ENCODE results near the gene PCBP3.

PCBP3 gene

DNA sequence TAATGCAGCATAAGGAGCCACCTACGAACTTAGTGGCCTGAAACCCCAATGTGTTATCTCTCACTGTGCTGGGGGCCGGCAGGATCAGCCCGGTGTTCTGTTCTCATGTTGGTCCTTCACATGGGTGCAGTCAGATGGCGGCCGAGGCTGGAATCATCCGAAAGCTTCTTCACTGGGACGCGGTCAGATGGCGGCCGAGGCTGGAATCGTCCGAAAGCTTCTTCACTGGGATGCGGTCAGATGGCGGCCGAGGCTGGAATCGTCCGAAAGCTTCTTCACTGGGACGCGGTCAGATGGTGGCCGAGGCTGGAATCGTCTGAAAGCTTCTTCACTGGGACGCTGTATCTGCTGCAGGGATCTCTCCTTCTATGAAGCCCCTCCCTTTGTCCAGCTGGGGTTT, 12.6 kb upstream of the PCBP3 start:
- no peak overlapping the region for H3K18ac ChIP-seq (ENCODE audit: low read length)
- no peak overlapping the region for H3K4me2 ChIP-seq (ENCODE audit: low read length)
- H3K9ac ChIP-seq (ENCODE audit: low read length): no peak overlapping the region
- H3K14ac ChIP-seq (ENCODE audit: low read length): no peak overlapping the region
- H3K79me1 ChIP-seq (ENCODE audit: low read length): no peaks in the 10 kb centered on the region
- H2AFZ ChIP-seq (ENCODE audit: insufficient read depth, low read length, poor library complexity): no peak overlapping the region
- no peaks in the 10 kb centered on the region for H3K4me1 ChIP-seq (ENCODE audit: control insufficient read depth in 1 of 2, insufficient read depth in 2 of 2, low read length in 2 of 2)
- peaks cover 21% of the 10 kb centered on the region for H3K9me3 ChIP-seq (ENCODE audit: insufficient read depth, low read depth, low read length)
- no peak overlapping the region for H3K23ac ChIP-seq (ENCODE audit: low read length)
- H3K4me3 ChIP-seq (ENCODE audit: low read depth, low read length): no peak overlapping the region
- no peak overlapping the region for H2BK12ac ChIP-seq (ENCODE audit: low read length)
- no peak overlapping the region for H3K27ac ChIP-seq (ENCODE audit: low read depth, low read length)
- WGBS (ENCODE audit: extremely low coverage, insufficient coverage, insufficient read length): no CpG with 5 or more reads among the region's 22 CpGs
- no peak for DNase-seq
- no peaks in the 10 kb centered on the region for H3K27me3 ChIP-seq (ENCODE audit: insufficient read depth, low read length)
- H2BK5ac ChIP-seq (ENCODE audit: low read depth, low read length, poor library complexity): no peak overlapping the region
- H3K36me3 ChIP-seq (ENCODE audit: control insufficient read depth in 1 of 2, insufficient read depth in 2 of 2, low read length in 2 of 2): no peaks in the 10 kb centered on the region
- H2AK5ac ChIP-seq (ENCODE audit: low read length): no peak overlapping the region
- H3K4ac ChIP-seq (ENCODE audit: low read depth, low read length): no peak overlapping the region
- no peak overlapping the region for H4K12ac ChIP-seq (ENCODE audit: low read depth, low read length)
- H4K91ac ChIP-seq (ENCODE audit: low read depth, low read length): no peak overlapping the region
- H4K8ac ChIP-seq (ENCODE audit: low read depth, low read length): no peak overlapping the region
- no peak overlapping the region for H2BK120ac ChIP-seq (ENCODE audit: insufficient read depth, low read length, poor library complexity)
- H3K79me2 ChIP-seq (ENCODE audit: control insufficient read depth, insufficient read depth, low read length, poor library complexity): no peaks in the 10 kb centered on the region

- H2BK5ac ChIP-seq (ENCODE audit: low read depth, low read length, poor library complexity): no peak overlapping the region
Observed at GRCh38 chr21:45631540-45631939, 12.0 kb upstream of the PCBP3 start.

DNA sequence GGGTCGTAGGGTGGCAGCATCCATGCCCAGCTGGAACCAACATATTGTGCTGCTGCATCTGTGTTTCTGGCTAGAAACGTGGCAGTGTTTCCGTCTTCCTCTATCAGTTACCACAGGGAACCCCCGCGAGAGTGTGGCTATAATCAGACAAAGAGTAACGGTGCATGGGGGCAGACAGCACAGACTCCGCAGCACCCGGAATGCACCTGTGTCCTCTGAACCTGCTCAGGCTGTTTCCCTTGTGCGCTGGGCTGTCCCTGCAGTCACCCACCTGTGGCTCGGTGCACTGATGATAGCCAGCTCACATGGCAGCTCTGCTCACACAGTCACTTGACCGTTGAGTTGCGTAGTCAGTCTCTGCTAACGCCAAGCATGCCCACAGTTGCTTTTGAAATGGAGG, 11.4 kb upstream of the PCBP3 start:
- Histone ChIP-seq H4K8ac (ENCODE audit: low read depth, low read length) (no peak overlapping the region), H2AK5ac (ENCODE audit: low read length) (no peak overlapping the region), H3K4me2 (ENCODE audit: low read length) (no peak overlapping the region), H3K9ac (ENCODE audit: low read length) (no peak overlapping the region), H4K91ac (ENCODE audit: low read depth, low read length) (no peak overlapping the region), H3K36me3 (ENCODE audit: control insufficient read depth in 1 of 2, insufficient read depth in 2 of 2, low read length in 2 of 2) (peaks cover 0 to 3% of the 10 kb centered on the region in 2 experiments), H3K14ac (ENCODE audit: low read length) (no peak overlapping the region), H3K18ac (ENCODE audit: low read length) (no peak overlapping the region), H2BK120ac (ENCODE audit: insufficient read depth, low read length, poor library complexity) (no peak overlapping the region), H4K12ac (ENCODE audit: low read depth, low read length) (no peak overlapping the region), H3K23ac (ENCODE audit: low read length) (no peak overlapping the region), H2BK12ac (ENCODE audit: low read length) (no peak overlapping the region), H3K4me1 (ENCODE audit: control insufficient read depth in 1 of 2, insufficient read depth in 2 of 2, low read length in 2 of 2) (no peaks in the 10 kb centered on the region), H3K4me3 (ENCODE audit: low read depth, low read length) (no peak overlapping the region), H2AFZ (ENCODE audit: insufficient read depth, low read length, poor library complexity) (no peak overlapping the region), H3K79me1 (ENCODE audit: low read length) (no peaks in the 10 kb centered on the region), H3K27ac (ENCODE audit: low read depth, low read length) (no peak overlapping the region), H2BK5ac (ENCODE audit: low read depth, low read length, poor library complexity) (no peak overlapping the region), H3K79me2 (ENCODE audit: control insufficient read depth, insufficient read depth, low read length, poor library complexity) (no peaks in the 10 kb centered on the region), H3K4ac (ENCODE audit: low read depth, low read length) (no peak overlapping the region), H3K27me3 (ENCODE audit: insufficient read depth, low read length) (no peaks in the 10 kb centered on the region), H3K9me3 (ENCODE audit: insufficient read depth, low read depth, low read length) (peaks cover 31% of the 10 kb centered on the region)
- no CpG with 5 or more reads among the region's 13 CpGs for WGBS (ENCODE audit: extremely low coverage, insufficient coverage, insufficient read length)
- no peak for DNase-seq

More at GRCh38 chr21:45631540-45631939, 12.0 kb upstream of the PCBP3 start:
- no peaks in the 10 kb centered on the region for H3K27me3 ChIP-seq (ENCODE audit: insufficient read depth, low read length)
- H4K91ac ChIP-seq (ENCODE audit: low read depth, low read length): no peak overlapping the region
- no peak overlapping the region for H2AK5ac ChIP-seq (ENCODE audit: low read length)
- no peak overlapping the region for H2BK12ac ChIP-seq (ENCODE audit: low read length)
- no peak overlapping the region for H3K27ac ChIP-seq (ENCODE audit: low read depth, low read length)
- H3K18ac ChIP-seq (ENCODE audit: low read length): no peak overlapping the region
- no peak overlapping the region for H3K4me3 ChIP-seq (ENCODE audit: low read depth, low read length)
- H3K4me2 ChIP-seq (ENCODE audit: low read length): no peak overlapping the region
- H3K79me1 ChIP-seq (ENCODE audit: low read length): no peaks in the 10 kb centered on the region
- WGBS (ENCODE audit: extremely low coverage, insufficient coverage, insufficient read length): no CpG with 5 or more reads among the region's 11 CpGs
- H2BK120ac ChIP-seq (ENCODE audit: insufficient read depth, low read length, poor library complexity): no peak overlapping the region
- peaks cover 0 to 3% of the 10 kb centered on the region in 2 experiments for H3K36me3 ChIP-seq (ENCODE audit: control insufficient read depth in 1 of 2, insufficient read depth in 2 of 2, low read length in 2 of 2)
- H3K23ac ChIP-seq (ENCODE audit: low read length): no peak overlapping the region
- no peak overlapping the region for H4K8ac ChIP-seq (ENCODE audit: low read depth, low read length)
- no peaks in the 10 kb centered on the region for H3K4me1 ChIP-seq (ENCODE audit: control insufficient read depth in 1 of 2, insufficient read depth in 2 of 2, low read length in 2 of 2)
- no peak overlapping the region for H2AFZ ChIP-seq (ENCODE audit: insufficient read depth, low read length, poor library complexity)
- no peak overlapping the region for H3K14ac ChIP-seq (ENCODE audit: low read length)
- no peak overlapping the region for H3K9ac ChIP-seq (ENCODE audit: low read length)
- no peak overlapping the region for H4K12ac ChIP-seq (ENCODE audit: low read depth, low read length)
- no peaks in the 10 kb centered on the region for H3K79me2 ChIP-seq (ENCODE audit: control insufficient read depth, insufficient read depth, low read length, poor library complexity)
- peaks cover 28% of the 10 kb centered on the region for H3K9me3 ChIP-seq (ENCODE audit: insufficient read depth, low read depth, low read length)
- no peak overlapping the region for H3K4ac ChIP-seq (ENCODE audit: low read depth, low read length)
- DNase-seq: no peak

DNA sequence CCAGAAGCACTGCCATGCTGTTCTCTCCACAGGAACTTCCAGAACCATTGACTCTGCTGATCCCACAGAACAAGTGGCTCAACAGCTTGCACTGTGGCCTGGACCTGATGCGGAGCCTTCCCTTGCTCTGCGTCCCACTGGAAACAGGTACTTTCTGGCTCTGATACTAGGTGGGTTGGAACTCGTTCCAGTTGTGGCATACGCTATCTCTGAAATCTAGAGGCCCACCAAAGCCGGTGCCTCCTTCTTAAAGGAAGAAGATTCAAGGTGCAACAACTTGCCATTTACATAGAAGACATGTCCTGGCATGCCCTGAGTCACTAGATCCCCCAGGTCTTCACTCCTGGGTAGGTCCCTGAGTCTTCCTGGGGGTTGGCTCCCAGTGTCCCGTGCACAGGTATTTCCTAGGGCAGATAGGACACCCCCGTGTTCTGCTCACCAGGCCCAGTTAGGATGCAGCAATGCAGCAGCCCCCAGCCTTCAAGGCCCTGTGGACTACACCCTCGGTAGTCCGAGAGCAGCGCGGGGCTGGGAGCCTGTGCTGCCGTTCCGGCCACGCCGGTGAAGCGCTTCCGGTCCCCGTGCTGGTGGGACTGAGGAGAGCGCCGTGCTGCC, 10.8 kb upstream of the PCBP3 start:
- Histone ChIP-seq H3K79me1 (ENCODE audit: low read length) (no peaks in the 10 kb centered on the region), H4K91ac (ENCODE audit: low read depth, low read length) (no peak overlapping the region), H2BK120ac (ENCODE audit: insufficient read depth, low read length, poor library complexity) (no peak overlapping the region), H3K27me3 (ENCODE audit: insufficient read depth, low read length) (no peaks in the 10 kb centered on the region), H3K18ac (ENCODE audit: low read length) (no peak overlapping the region), H3K23ac (ENCODE audit: low read length) (no peak overlapping the region), H2AK5ac (ENCODE audit: low read length) (no peak overlapping the region), H3K4ac (ENCODE audit: low read depth, low read length) (no peak overlapping the region), H3K79me2 (ENCODE audit: control insufficient read depth, insufficient read depth, low read length, poor library complexity) (no peaks in the 10 kb centered on the region), H2BK5ac (ENCODE audit: low read depth, low read length, poor library complexity) (no peak overlapping the region), H4K12ac (ENCODE audit: low read depth, low read length) (no peak overlapping the region), H4K8ac (ENCODE audit: low read depth, low read length) (no peak overlapping the region), H2AFZ (ENCODE audit: insufficient read depth, low read length, poor library complexity) (no peak overlapping the region), H3K4me1 (ENCODE audit: control insufficient read depth in 1 of 2, insufficient read depth in 2 of 2, low read length in 2 of 2) (no peaks in the 10 kb centered on the region), H3K36me3 (ENCODE audit: control insufficient read depth in 1 of 2, insufficient read depth in 2 of 2, low read length in 2 of 2) (peaks cover 0 to 3% of the 10 kb centered on the region in 2 experiments), H2BK12ac (ENCODE audit: low read length) (no peak overlapping the region), H3K9me3 (ENCODE audit: insufficient read depth, low read depth, low read length) (peaks cover 31% of the 10 kb centered on the region), H3K9ac (ENCODE audit: low read length) (no peak overlapping the region), H3K14ac (ENCODE audit: low read length) (no peak overlapping the region), H3K4me3 (ENCODE audit: low read depth, low read length) (no peak overlapping the region), H3K27ac (ENCODE audit: low read depth, low read length) (no peak overlapping the region), H3K4me2 (ENCODE audit: low read length) (no peak overlapping the region)
- no peak for DNase-seq
- no CpG with 5 or more reads among the region's 20 CpGs for WGBS (ENCODE audit: extremely low coverage, insufficient coverage, insufficient read length)
